ENCODE data around the gene ZG16B.

The ZG16B gene

GRCh38 chr16:2853531-2854073, 23.5 kb downstream of the ZG16B start:
- Histone ChIP-seq H3K36me3 (ENCODE audit: insufficient read depth, low read length) (no peaks in the 10 kb centered on the region), H4K20me1 (ENCODE audit: insufficient read depth, low read length, poor library complexity, severe bottlenecking) (no peaks in the 10 kb centered on the region), H3K4me1 (ENCODE audit: insufficient read depth, low read length, poor library complexity, severe bottlenecking) (no peaks in the 10 kb centered on the region), H2AFZ (ENCODE audit: low read length) (no peak overlapping the region), H3K4me3 (ENCODE audit: low read length, poor library complexity, severe bottlenecking) (no peak overlapping the region), H3K9ac (ENCODE audit: low read depth, low read length, poor library complexity, severe bottlenecking) (no peak overlapping the region), H3K4me2 (ENCODE audit: low read depth, low read length, poor library complexity, severe bottlenecking) (no peak overlapping the region), H3K79me2 (ENCODE audit: insufficient read depth, low read length) (no peaks in the 10 kb centered on the region), H3F3A (ENCODE audit: low read depth) (no peaks in the 10 kb centered on the region), H3K27me3 (ENCODE audit: insufficient read depth, low read length, poor library complexity, severe bottlenecking) (no peaks in the 10 kb centered on the region), H3K9me3 (ENCODE audit: insufficient read depth, low read depth, low read length) (no peaks in the 10 kb centered on the region), H3K9me2 (replicated peaks; ENCODE audit: low read depth, low read length) (no peaks in the 10 kb centered on the region)
- TF ChIP-seq EZH2phosphoT487 (IDR thresholded peaks at IDR 0.05; ENCODE audit: borderline replicate concordance): no peak
- TF ChIP-seq, protein P1, sequence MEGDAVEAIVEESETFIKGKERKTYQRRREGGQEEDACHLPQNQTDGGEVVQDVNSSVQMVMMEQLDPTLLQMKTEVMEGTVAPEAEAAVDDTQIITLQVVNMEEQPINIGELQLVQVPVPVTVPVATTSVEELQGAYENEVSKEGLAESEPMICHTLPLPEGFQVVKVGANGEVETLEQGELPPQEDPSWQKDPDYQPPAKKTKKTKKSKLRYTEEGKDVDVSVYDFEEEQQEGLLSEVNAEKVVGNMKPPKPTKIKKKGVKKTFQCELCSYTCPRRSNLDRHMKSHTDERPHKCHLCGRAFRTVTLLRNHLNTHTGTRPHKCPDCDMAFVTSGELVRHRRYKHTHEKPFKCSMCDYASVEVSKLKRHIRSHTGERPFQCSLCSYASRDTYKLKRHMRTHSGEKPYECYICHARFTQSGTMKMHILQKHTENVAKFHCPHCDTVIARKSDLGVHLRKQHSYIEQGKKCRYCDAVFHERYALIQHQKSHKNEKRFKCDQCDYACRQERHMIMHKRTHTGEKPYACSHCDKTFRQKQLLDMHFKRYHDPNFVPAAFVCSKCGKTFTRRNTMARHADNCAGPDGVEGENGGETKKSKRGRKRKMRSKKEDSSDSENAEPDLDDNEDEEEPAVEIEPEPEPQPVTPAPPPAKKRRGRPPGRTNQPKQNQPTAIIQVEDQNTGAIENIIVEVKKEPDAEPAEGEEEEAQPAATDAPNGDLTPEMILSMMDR (conservative IDR thresholded peaks at IDR 0.05; ENCODE audit: low read length): no peak

DNA sequence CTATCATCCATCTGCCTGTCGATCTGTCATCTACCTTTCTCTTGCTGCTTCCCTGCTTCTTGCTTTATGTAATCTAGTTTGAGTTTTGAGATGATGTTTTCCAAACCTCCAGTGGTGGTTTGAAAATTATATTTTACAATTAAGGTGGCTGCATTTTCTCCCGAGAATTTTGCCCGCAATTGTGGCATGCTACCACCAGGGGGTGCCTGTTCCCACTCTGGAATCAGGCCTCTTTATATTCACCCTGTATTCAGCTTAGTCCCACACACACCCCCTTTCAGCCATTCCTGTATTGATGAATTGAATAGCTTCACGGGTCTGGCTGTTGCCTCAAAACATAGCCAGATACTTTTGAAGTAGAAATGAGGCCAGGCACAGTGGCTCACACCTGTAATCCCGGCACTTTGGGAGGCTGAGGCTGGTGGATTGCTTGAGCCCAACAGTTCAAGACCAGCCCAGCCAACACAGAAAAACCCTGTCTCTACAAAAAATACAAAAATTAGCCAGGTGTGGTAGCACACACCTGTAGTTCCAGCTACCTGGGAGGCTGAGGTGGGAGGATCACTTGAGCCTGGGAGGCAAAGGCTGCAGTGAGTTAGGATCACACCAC, 24.7 kb downstream of the ZG16B start:
- Histone ChIP-seq H3K9me3 (ENCODE audit: insufficient read depth, low read depth, low read length) (no peaks in the 10 kb centered on the region), H2AFZ (ENCODE audit: low read length) (no peak overlapping the region), H3K79me2 (ENCODE audit: insufficient read depth, low read length) (no peaks in the 10 kb centered on the region), H3K4me3 (ENCODE audit: low read length, poor library complexity, severe bottlenecking) (no peak overlapping the region), H3F3A (ENCODE audit: low read depth) (no peaks in the 10 kb centered on the region), H3K9me2 (replicated peaks; ENCODE audit: low read depth, low read length) (no peaks in the 10 kb centered on the region), H3K4me1 (ENCODE audit: insufficient read depth, low read length, poor library complexity, severe bottlenecking) (no peaks in the 10 kb centered on the region), H3K4me2 (ENCODE audit: low read depth, low read length, poor library complexity, severe bottlenecking) (no peak overlapping the region), H3K27me3 (ENCODE audit: insufficient read depth, low read length, poor library complexity, severe bottlenecking) (no peaks in the 10 kb centered on the region), H3K9ac (ENCODE audit: low read depth, low read length, poor library complexity, severe bottlenecking) (no peak overlapping the region), H3K36me3 (ENCODE audit: insufficient read depth, low read length) (no peaks in the 10 kb centered on the region), H4K20me1 (ENCODE audit: insufficient read depth, low read length, poor library complexity, severe bottlenecking) (no peaks in the 10 kb centered on the region)
- no peak for TF ChIP-seq EZH2phosphoT487 (IDR thresholded peaks at IDR 0.05; ENCODE audit: borderline replicate concordance)
- TF ChIP-seq, protein P1 (conservative IDR thresholded peaks at IDR 0.05; ENCODE audit: low read length): peak; percentile 46

GRCh38 chr16:2855536-2855935, 25.4 kb downstream of the ZG16B start:
- Histone ChIP-seq H3K36me3 (ENCODE audit: insufficient read depth, low read length) (no peaks in the 10 kb centered on the region), H3K4me1 (ENCODE audit: insufficient read depth, low read length, poor library complexity, severe bottlenecking) (no peaks in the 10 kb centered on the region), H3K9me2 (replicated peaks; ENCODE audit: low read depth, low read length) (no peaks in the 10 kb centered on the region), H3K79me2 (ENCODE audit: insufficient read depth, low read length) (no peaks in the 10 kb centered on the region), H4K20me1 (ENCODE audit: insufficient read depth, low read length, poor library complexity, severe bottlenecking) (no peaks in the 10 kb centered on the region), H2AFZ (ENCODE audit: low read length) (no peak overlapping the region), H3K4me2 (ENCODE audit: low read depth, low read length, poor library complexity, severe bottlenecking) (no peak overlapping the region), H3K4me3 (ENCODE audit: low read length, poor library complexity, severe bottlenecking) (no peak overlapping the region), H3K9me3 (ENCODE audit: insufficient read depth, low read depth, low read length) (no peaks in the 10 kb centered on the region), H3K27me3 (ENCODE audit: insufficient read depth, low read length, poor library complexity, severe bottlenecking) (no peaks in the 10 kb centered on the region), H3K9ac (ENCODE audit: low read depth, low read length, poor library complexity, severe bottlenecking) (no peak overlapping the region), H3F3A (ENCODE audit: low read depth) (no peaks in the 10 kb centered on the region)
- no peak for TF ChIP-seq EZH2phosphoT487 (IDR thresholded peaks at IDR 0.05; ENCODE audit: borderline replicate concordance)
- TF ChIP-seq, protein P1 (conservative IDR thresholded peaks at IDR 0.05; ENCODE audit: low read length): no peak

Measured in Loucy (cell line).